UCSD-AML1 (cell line): ENCODE results near the gene RBM6.
A peak's percentile ranks its signal among the peaks of the same experiment; 100 is the strongest.
"Not testable (repeated sequence)": the region's sequence is repeated elsewhere in the genome, so short reads cannot be mapped to it uniquely, and the experiment has no call there.

Experiments used
- DNase-seq: peaks from one replicate; lab custom pipeline; 2025; ENCODE audit not compliant: unreplicated experiment; lab: John Stamatoyannopoulos, UW

The RBM6 gene

GRCh38 chr3:49939858-49940666, at the start of gene RBM6:
RBM6 (plus strand) TSS chr3:49940150; CDS start chr3:49962642, 22,492 bp downstream.
- DNase-seq = peak; percentile 97

- DNase-seq = no peak
Observed at GRCh38 chr3:49895791-49896190, 44.2 kb upstream of the RBM6 start.

- DNase-seq = no peak
Observed at GRCh38 chr3:49896345-49896744, 43.6 kb upstream of the RBM6 start.

GRCh38 chr3:49898991-49899390, 41.0 kb upstream of the RBM6 start:
- DNase-seq = no peak

- DNase-seq = peak; percentile 46
Observed at GRCh38 chr3:49899815-49900214, 40.1 kb upstream of the RBM6 start.

GRCh38 chr3:49900491-49901153, 39.3 kb upstream of the RBM6 start:
- no peak for DNase-seq

- no peak for DNase-seq
Observed at GRCh38 chr3:49901366-49902339, 38.3 kb upstream of the RBM6 start.

GRCh38 chr3:49902511-49903345, 37.2 kb upstream of the RBM6 start:
- DNase-seq = no peak

- DNase-seq = no peak
Observed at GRCh38 chr3:49903451-49904424, 36.2 kb upstream of the RBM6 start, which contains the start of gene MST1R. MST1R (minus strand) TSS chr3:49903873; CDS start chr3:49903609, 264 bp downstream.

GRCh38 chr3:49904448-49904847, 35.5 kb upstream of the RBM6 start:
- DNase-seq = not testable (repeated sequence)

- DNase-seq = peak; percentile 73
Observed at GRCh38 chr3:49906073-49906743, 33.7 kb upstream of the RBM6 start.

- no peak for DNase-seq
Observed at GRCh38 chr3:49908373-49909199, 31.4 kb upstream of the RBM6 start.

GRCh38 chr3:49910409-49911123, 29.4 kb upstream of the RBM6 start:
- no peak for DNase-seq

GRCh38 chr3:49911124-49911420, 28.9 kb upstream of the RBM6 start:
- no peak for DNase-seq

GRCh38 chr3:49911611-49912010, 28.3 kb upstream of the RBM6 start:
- DNase-seq = no peak

- no peak for DNase-seq
Observed at GRCh38 chr3:49912881-49913281, 27.1 kb upstream of the RBM6 start.

GRCh38 chr3:49914906-49915305, 25.0 kb upstream of the RBM6 start:
- no peak for DNase-seq
